Type B pancreatic cell (in vitro differentiated cells): Measurements from ENCODE around the gene PKNOX2. TPM values are rescaled to one million over a fixed set of nuclear protein-coding genes. Genes with fewer than 3 reads are reported as not detected.

Experiments used
- DNase-seq: peaks from one replicate; pipeline ENCODE4 v3.0.0; 2021; ENCODE audit warnings: mixed read lengths; ENCODE audit not compliant: unreplicated experiment; ENCODE audit errors: extremely low spot score
- H3K27ac Mint-ChIP-seq: 2 replicates; pipeline ENCODE4 v1.8.0; 2021; ENCODE audit warnings: mild to moderate bottlenecking, mixed read lengths
- H3K27me3 Mint-ChIP-seq: 2 replicates; pipeline ENCODE4 v1.8.0; 2021; ENCODE audit warnings: mixed read lengths
- H3K36me3 Mint-ChIP-seq: 2 replicates; pipeline ENCODE4 v1.8.0; 2021; ENCODE audit warnings: mixed read lengths
- H3K4me1 Mint-ChIP-seq: one replicate; pipeline ENCODE4 v1.8.0; 2021; ENCODE audit warnings: mixed read lengths; ENCODE audit not compliant: unreplicated experiment
- H3K4me3 Mint-ChIP-seq: 2 replicates; pipeline ENCODE4 v1.8.0; 2021; ENCODE audit warnings: mild to moderate bottlenecking, mixed read lengths
- H3K9me3 Mint-ChIP-seq: 2 replicates; pipeline ENCODE4 v1.8.0; 2021; ENCODE audit warnings: mixed read lengths
- CTCF ChIP-seq: fragments of 200-600 bp; sonication (generic); conservative IDR thresholded peaks from 2 replicates; pipeline ENCODE4 v1.5.0; 2021; ENCODE audit warnings: antibody characterized with exemption, mild to moderate bottlenecking
- total RNA-seq: library from RNA; stranded (reverse); gene quantifications from 2 replicates; pipeline ENCODE4 v1.2.1, GENCODE V29; 2021; ENCODE audit warnings: low replicate concordance

PKNOX2 gene
- total RNA-seq, 1 donor from 2014 or later = 15.3 TPM

- Mint-ChIP-seq H3K27ac (no peak overlapping the region), H3K27me3 (peaks cover 5% of the 10 kb centered on the region), H3K36me3 (peaks cover 6% of the 10 kb centered on the region), H3K9me3 (peaks cover 5% of the 10 kb centered on the region), H3K4me3 (no peak overlapping the region), H3K4me1 (no peaks in the 10 kb centered on the region)
- no peak for DNase-seq
- TF ChIP-seq CTCF = no peak
These were observed 156.0 kb downstream of the PKNOX2 start for GRCh38 chr11:125320347-125321076.

GRCh38 chr11:125322289-125322688 is 157.7 kb downstream of the PKNOX2 start:
- H3K27me3 Mint-ChIP-seq = peaks cover 5% of the 10 kb centered on the region
- no peak overlapping the region for H3K4me3 Mint-ChIP-seq
- peaks cover 4% of the 10 kb centered on the region for H3K36me3 Mint-ChIP-seq
- TF ChIP-seq CTCF = no peak
- H3K9me3 Mint-ChIP-seq = peaks cover 2% of the 10 kb centered on the region
- no peak for DNase-seq
- no peaks in the 10 kb centered on the region for H3K4me1 Mint-ChIP-seq
- H3K27ac Mint-ChIP-seq = no peak overlapping the region

GRCh38 chr11:125325196-125325595 is 160.6 kb downstream of the PKNOX2 start:
- no peak overlapping the region for H3K4me3 Mint-ChIP-seq
- no peak overlapping the region for H3K27ac Mint-ChIP-seq
- peaks cover 11% of the 10 kb centered on the region for H3K27me3 Mint-ChIP-seq
- TF ChIP-seq CTCF = no peak
- H3K9me3 Mint-ChIP-seq = no peaks in the 10 kb centered on the region
- H3K4me1 Mint-ChIP-seq = peaks cover 5% of the 10 kb centered on the region
- DNase-seq = no peak
- H3K36me3 Mint-ChIP-seq = no peaks in the 10 kb centered on the region

- DNase-seq = no peak
- Mint-ChIP-seq H3K4me1 (peaks cover 5% of the 10 kb centered on the region), H3K27me3 (peaks cover 11% of the 10 kb centered on the region), H3K9me3 (no peaks in the 10 kb centered on the region), H3K36me3 (no peaks in the 10 kb centered on the region), H3K4me3 (no peak overlapping the region), H3K27ac (no peak overlapping the region)
- no peak for TF ChIP-seq CTCF
These were observed 161.6 kb downstream of the PKNOX2 start for GRCh38 chr11:125326126-125326525.

GRCh38 chr11:125327518-125328224 is 163.1 kb downstream of the PKNOX2 start:
- peaks cover 5% of the 10 kb centered on the region for H3K4me1 Mint-ChIP-seq
- H3K36me3 Mint-ChIP-seq = no peaks in the 10 kb centered on the region
- H3K27me3 Mint-ChIP-seq = peaks cover 11% of the 10 kb centered on the region
- TF ChIP-seq CTCF = no peak
- H3K4me3 Mint-ChIP-seq = no peak overlapping the region
- no peak overlapping the region for H3K27ac Mint-ChIP-seq
- H3K9me3 Mint-ChIP-seq = no peaks in the 10 kb centered on the region
- DNase-seq = no peak
